PC-3 (cell line): ENCODE measurements around the gene PITX3. TPM values are rescaled to one million over a fixed set of nuclear protein-coding genes. Genes with fewer than 3 reads are reported as not detected.

Experiments used
- ATAC-seq: fragments of 200-7000 bp; cut with Tn5 transposase; 2 replicates; pipeline ENCODE4 v1.9.1; 2020; ENCODE audit warnings: mild to moderate bottlenecking, moderate library complexity
- BruUV-seq: library from RNA; stranded (reverse); fragments of 400-500 nt; replicated peaks from 2 replicates; lab custom pipeline; 2021; lab: Mats Ljungman, UMichigan
- CTCF ChIA-PET: fragments of 300-600 bp; sonication (Branson Sonifier 250); formaldehyde crosslinking; loops from one replicate; lab custom pipeline; 2022; ENCODE audit warnings: antibody characterized with exemption; lab: Charles Lee
- POLR2A ChIA-PET: fragments of 300-600 bp; sonication (Branson Sonifier 250); formaldehyde crosslinking; loops from one replicate; lab custom pipeline; 2022; ENCODE audit warnings: antibody characterized with exemption; ENCODE audit not compliant: unreplicated experiment; lab: Charles Lee
- DNase-seq: peaks from one replicate; pipeline ENCODE4 v3.0.0-alpha.2; 2015
- H2AFZ ChIP-seq: fragments of 300-600 bp; sonication (generic); 2 replicates; pipeline ENCODE4 v1.6.0; 2016; ENCODE audit warnings: antibody characterized with exemption, low read length
- H3F3A ChIP-seq: fragments of 300-600 bp; sonication (generic); one replicate; pipeline ENCODE4 v1.6.0; 2017; ENCODE audit warnings: antibody characterized with exemption, low read length, control low read depth, mild to moderate bottlenecking; ENCODE audit not compliant: unreplicated experiment
- H3K27ac ChIP-seq: fragments of 300-600 bp; sonication (generic); 2 replicates; pipeline ENCODE4 v1.5.1; 2016; ENCODE audit warnings: mild to moderate bottlenecking, low read length
- H3K27me3 ChIP-seq: fragments of 300-600 bp; sonication (generic); 2 replicates; pipeline ENCODE4 v1.6.1; 2016; ENCODE audit warnings: low read length, mixed read lengths
- H3K36me3 ChIP-seq: fragments of 300-600 bp; sonication (generic); 2 replicates; pipeline ENCODE4 v1.6.1; 2016; ENCODE audit warnings: low read depth, mixed run types, low read length, mixed read lengths
- H3K4me1 ChIP-seq: fragments of 300-600 bp; sonication (generic); 2 replicates; pipeline ENCODE4 v1.5.1; 2016; ENCODE audit warnings: low read length; ENCODE audit not compliant: insufficient read depth
- H3K4me2 ChIP-seq: fragments of 300-600 bp; sonication (generic); 2 replicates; pipeline ENCODE4 v1.6.0; 2016; ENCODE audit warnings: low read length
- H3K4me3 ChIP-seq: fragments of 300-600 bp; sonication (generic); 2 replicates; pipeline ENCODE4 v1.5.1; 2016; ENCODE audit warnings: mild to moderate bottlenecking, low read length, mixed read lengths
- H3K79me2 ChIP-seq: fragments of 300-600 bp; sonication (generic); 2 replicates; pipeline ENCODE4 v1.6.1; 2017; ENCODE audit warnings: low read length, mixed read lengths
- H3K9ac ChIP-seq: fragments of 300-600 bp; sonication (generic); 2 replicates; pipeline ENCODE4 v1.6.0; 2016; ENCODE audit warnings: mild to moderate bottlenecking, low read length
- H3K9me2 ChIP-seq: fragments of 300-600 bp; sonication (generic); replicated peaks from 2 replicates; pipeline ENCODE4 v1.6.1; 2016; ENCODE audit warnings: mixed run types, low read length, mixed read lengths
- H3K9me3 ChIP-seq: fragments of 300-600 bp; sonication (generic); 2 replicates; pipeline ENCODE4 v1.6.1; 2016; ENCODE audit warnings: low read length, mixed read lengths
- H4K20me1 ChIP-seq: fragments of 300-600 bp; sonication (generic); 2 replicates; pipeline ENCODE4 v1.6.1; 2016; ENCODE audit warnings: low read length, mixed read lengths
- EZH2 ChIP-seq: fragments of 300-600 bp; sonication (generic); IDR thresholded peaks from one replicate; pipeline ENCODE4 v1.6.1; 2017; ENCODE audit warnings: antibody characterized with exemption, mild to moderate bottlenecking, low read length; ENCODE audit not compliant: unreplicated experiment
- EZH2phosphoT487 ChIP-seq: fragments of 300-600 bp; sonication (generic); IDR thresholded peaks from 2 replicates; pipeline ENCODE4 v1.6.1; 2018; ENCODE audit warnings: mild to moderate bottlenecking, antibody characterized with exemption, low read length, borderline replicate concordance
- intact Hi-C: fragments of 100-400 bp; cut with micrococcal nuclease; formaldehyde crosslinking; loops from 2 replicates; pipeline ENCODE4 v1.9.0; 2023
- total RNA-seq: library from RNA; depleted of rRNA; stranded (reverse); fragments of >200 nt; gene quantifications from 2 replicates; pipeline ENCODE4 v1.2.3, GENCODE V29; 2014
- TF ChIP-seq, protein P1 (sequence below): fragments of 300-600 bp; sonication (generic); conservative IDR thresholded peaks from 2 replicates; pipeline ENCODE4 v1.5.1; 2017; ENCODE audit warnings: antibody characterized with exemption, low read depth, mild to moderate bottlenecking, low read length

PITX3 gene
- total RNA-seq, 1 experiment from 2014 or later: not detected

DNA sequence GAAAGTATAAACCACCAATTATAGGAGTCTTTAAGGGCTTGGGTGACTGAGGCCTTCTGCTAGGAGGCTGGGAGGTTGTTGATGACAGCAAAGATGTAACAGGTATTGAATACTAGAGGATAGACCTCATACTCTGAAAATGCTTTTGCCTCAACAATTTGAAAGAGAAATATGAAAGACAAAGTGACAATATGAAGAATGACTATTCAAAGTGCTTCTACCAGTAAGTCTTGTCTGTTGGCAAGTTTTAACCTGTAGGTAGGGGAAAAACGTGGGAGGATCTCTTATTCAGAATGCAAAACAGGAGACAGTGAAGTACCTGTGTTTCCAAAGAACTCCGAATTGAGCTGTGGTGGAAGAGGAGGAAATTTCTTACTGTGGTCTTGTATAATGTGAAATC is 42.2 kb upstream of the PITX3 start:
- DNase-seq (no peak), ATAC-seq (no peak)
- Histone ChIP-seq H3K4me1 (no peaks in the 10 kb centered on the region), H3K4me2 (no peak overlapping the region), H3K9me3 (no peaks in the 10 kb centered on the region), H2AFZ (no peak overlapping the region), H3K9ac (no peak overlapping the region), H4K20me1 (no peaks in the 10 kb centered on the region), H3K36me3 (no peaks in the 10 kb centered on the region; the same call in 1 of the 2 replicates), H3K79me2 (peaks cover 30% of the 10 kb centered on the region; the same call in 1 of the 2 replicates), H3K27ac (no peak overlapping the region), H3K9me2 (no peaks in the 10 kb centered on the region), H3K27me3 (no peaks in the 10 kb centered on the region), H3K4me3 (no peak overlapping the region), H3F3A (no peaks in the 10 kb centered on the region)
- intact Hi-C loops: no loop called here
- TF ChIP-seq EZH2phosphoT487 (no peak), EZH2 (no peak)
- TF ChIP-seq, protein P1, sequence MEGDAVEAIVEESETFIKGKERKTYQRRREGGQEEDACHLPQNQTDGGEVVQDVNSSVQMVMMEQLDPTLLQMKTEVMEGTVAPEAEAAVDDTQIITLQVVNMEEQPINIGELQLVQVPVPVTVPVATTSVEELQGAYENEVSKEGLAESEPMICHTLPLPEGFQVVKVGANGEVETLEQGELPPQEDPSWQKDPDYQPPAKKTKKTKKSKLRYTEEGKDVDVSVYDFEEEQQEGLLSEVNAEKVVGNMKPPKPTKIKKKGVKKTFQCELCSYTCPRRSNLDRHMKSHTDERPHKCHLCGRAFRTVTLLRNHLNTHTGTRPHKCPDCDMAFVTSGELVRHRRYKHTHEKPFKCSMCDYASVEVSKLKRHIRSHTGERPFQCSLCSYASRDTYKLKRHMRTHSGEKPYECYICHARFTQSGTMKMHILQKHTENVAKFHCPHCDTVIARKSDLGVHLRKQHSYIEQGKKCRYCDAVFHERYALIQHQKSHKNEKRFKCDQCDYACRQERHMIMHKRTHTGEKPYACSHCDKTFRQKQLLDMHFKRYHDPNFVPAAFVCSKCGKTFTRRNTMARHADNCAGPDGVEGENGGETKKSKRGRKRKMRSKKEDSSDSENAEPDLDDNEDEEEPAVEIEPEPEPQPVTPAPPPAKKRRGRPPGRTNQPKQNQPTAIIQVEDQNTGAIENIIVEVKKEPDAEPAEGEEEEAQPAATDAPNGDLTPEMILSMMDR: no peak
- ChIA-PET CTCF (no interaction called here), POLR2A (interaction anchor here (0.6 kb wide), 1 partner anchor 57 kb away, joined by 4 read pairs; no protein-coding TSS in a partner anchor)
- no TSS peak for BruUV-seq

GRCh38 chr10:102281102-102281487 is 39.8 kb upstream of the PITX3 start:
- Histone ChIP-seq H3K4me3 (no peak overlapping the region), H3K4me2 (no peak overlapping the region), H3K4me1 (no peaks in the 10 kb centered on the region)

More at GRCh38 chr10:102281102-102281487, 39.8 kb upstream of the PITX3 start:
- H4K20me1 ChIP-seq: no peaks in the 10 kb centered on the region
- no peak overlapping the region for H2AFZ ChIP-seq
- no peak for TF ChIP-seq EZH2
- TF ChIP-seq EZH2phosphoT487: no peak
- TF ChIP-seq, protein P1: no peak
- ChIA-PET POLR2A (no interaction called here), CTCF (no interaction called here)
- H3K36me3 ChIP-seq: no peaks in the 10 kb centered on the region; the same call in 1 of the 2 replicates
- DNase-seq (no peak), ATAC-seq (no peak)
- peaks cover 23% of the 10 kb centered on the region; the same call in 1 of the 2 replicates for H3K79me2 ChIP-seq
- H3F3A ChIP-seq: no peaks in the 10 kb centered on the region
- H3K9me3 ChIP-seq: no peaks in the 10 kb centered on the region
- no peaks in the 10 kb centered on the region for H3K27me3 ChIP-seq
- intact Hi-C loops: no loop called here
- no peaks in the 10 kb centered on the region for H3K9me2 ChIP-seq
- H3K9ac ChIP-seq: no peak overlapping the region
- no TSS peak for BruUV-seq
- no peak overlapping the region for H3K27ac ChIP-seq
